C4-2B (cell line): ENCODE data around the gene PYGL.
"Not testable (repeated sequence)": the region's sequence is repeated elsewhere in the genome, so short reads cannot be mapped to it uniquely, and the experiment has no call there.

Source experiments
- H3K27ac ChIP-seq: fragments of 450-650 bp; 2 replicates; pipeline ENCODE4 v1.5.1; 2017
- ZFX ChIP-seq: fragments of 450-650 bp; IDR thresholded peaks from 2 replicates; pipeline ENCODE4 v1.6.1; 2017
- TF ChIP-seq, protein P1 (sequence below): fragments of 450-650 bp; conservative IDR thresholded peaks from 2 replicates; pipeline ENCODE4 v1.5.1; 2017; ENCODE audit warnings: mild to moderate bottlenecking

Gene PYGL

GRCh38 chr14:50922803-50923202 lies 21.5 kb downstream of the PYGL start:
- no peak overlapping the region for H3K27ac ChIP-seq
- TF ChIP-seq, protein P1, sequence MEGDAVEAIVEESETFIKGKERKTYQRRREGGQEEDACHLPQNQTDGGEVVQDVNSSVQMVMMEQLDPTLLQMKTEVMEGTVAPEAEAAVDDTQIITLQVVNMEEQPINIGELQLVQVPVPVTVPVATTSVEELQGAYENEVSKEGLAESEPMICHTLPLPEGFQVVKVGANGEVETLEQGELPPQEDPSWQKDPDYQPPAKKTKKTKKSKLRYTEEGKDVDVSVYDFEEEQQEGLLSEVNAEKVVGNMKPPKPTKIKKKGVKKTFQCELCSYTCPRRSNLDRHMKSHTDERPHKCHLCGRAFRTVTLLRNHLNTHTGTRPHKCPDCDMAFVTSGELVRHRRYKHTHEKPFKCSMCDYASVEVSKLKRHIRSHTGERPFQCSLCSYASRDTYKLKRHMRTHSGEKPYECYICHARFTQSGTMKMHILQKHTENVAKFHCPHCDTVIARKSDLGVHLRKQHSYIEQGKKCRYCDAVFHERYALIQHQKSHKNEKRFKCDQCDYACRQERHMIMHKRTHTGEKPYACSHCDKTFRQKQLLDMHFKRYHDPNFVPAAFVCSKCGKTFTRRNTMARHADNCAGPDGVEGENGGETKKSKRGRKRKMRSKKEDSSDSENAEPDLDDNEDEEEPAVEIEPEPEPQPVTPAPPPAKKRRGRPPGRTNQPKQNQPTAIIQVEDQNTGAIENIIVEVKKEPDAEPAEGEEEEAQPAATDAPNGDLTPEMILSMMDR, result no peak
- no peak for TF ChIP-seq ZFX

DNA sequence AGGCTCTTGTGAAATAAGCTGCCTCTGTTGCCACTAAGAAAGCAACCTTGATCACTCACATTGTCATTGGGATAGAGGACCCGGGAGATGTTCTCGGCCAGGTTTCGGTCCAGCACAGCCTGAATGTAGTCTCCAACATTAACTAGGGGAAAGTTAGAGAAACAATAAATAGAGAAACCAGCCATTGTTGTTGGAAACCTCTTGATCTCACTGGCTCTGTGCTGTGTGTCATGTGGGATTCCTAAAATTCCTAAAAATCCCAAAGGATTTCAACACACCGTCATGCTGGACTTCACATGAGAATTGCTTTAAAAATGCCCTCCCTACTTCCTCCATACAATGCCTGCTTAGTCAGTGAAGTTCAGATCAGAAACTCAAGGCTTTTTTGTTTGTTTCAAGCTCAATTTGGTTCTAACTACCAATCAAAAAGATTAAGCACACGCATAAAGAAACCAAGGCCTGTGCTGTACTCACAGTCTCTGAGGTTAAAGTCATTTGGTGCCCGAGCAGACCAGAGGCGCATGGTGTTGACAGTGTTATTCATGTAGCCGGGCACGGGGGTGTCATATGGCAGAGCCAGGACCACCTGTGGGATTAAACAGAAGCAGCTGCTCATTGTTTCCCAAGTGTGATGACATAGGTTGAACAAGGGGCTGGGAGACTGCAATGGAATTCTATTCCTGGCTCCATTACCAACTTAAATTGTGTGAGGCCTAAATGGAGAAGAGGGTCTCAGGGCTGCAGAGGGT lies 23.6 kb downstream of the PYGL start:
- no peak overlapping the region for H3K27ac ChIP-seq
- TF ChIP-seq, protein P1, result no peak
- TF ChIP-seq ZFX, result no peak

DNA sequence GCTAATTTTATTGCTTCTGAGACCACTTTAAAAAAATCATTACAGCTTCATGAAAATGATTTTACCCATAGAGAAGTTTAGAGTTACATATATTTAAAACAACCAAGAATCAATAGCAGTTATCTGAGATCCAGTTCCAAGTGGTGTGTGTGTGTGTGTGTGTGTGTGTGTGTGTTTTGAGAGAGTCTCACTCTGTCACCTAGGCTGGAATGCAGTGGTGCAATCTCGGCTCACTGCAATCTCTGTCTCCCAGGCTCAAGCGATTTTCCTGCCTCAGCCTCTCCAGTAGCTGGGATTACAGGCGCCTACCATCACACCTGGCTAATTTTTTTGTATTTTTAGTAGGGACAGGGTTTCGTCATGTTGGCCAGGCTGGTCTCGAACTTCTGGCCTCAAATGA lies 24.8 kb downstream of the PYGL start:
- not testable (repeated sequence) for H3K27ac ChIP-seq

- TF ChIP-seq ZFX, result no peak
- TF ChIP-seq, protein P1, result no peak
- H3K27ac ChIP-seq, result no peak overlapping the region
These were observed 26.8 kb downstream of the PYGL start for GRCh38 chr14:50917449-50917848.

- no peak for TF ChIP-seq ZFX
- TF ChIP-seq, protein P1, result no peak
- H3K27ac ChIP-seq, result no peak overlapping the region
These were observed 33.5 kb downstream of the PYGL start for GRCh38 chr14:50910495-50911420.

DNA sequence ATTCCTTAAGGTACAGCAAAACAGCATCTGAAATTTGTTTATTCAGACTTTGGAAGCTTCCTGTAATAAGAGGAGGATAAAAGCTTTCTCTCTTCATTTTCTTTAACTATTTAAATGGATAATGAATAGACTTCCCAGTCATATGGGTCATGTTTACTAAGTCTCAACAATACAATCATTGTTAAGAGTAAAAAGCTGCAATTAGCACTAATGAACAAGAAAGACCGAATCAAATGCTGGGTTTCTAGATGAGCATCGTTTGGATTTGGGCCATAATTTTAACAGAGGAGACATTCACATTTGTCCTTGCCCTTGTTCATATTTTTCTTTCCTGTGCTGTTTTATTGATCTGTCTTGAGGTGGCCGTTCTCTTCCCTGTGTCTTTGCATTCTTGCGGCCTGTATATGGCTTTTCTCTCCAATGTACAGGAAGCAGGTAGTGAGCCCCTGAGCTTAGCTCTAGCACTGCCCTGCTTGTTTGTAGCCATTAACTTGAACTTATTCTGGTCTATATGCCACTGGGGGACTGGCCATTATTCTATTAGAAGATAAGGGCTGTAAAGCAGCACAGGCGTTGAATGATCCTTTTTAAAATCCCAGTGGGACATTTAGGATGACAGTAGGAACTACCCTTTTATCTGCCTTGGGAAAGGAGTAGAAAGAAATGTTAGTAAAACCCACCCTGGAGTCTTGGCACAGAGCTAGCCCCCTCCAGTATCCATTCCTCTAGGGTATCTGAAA lies 37.8 kb downstream of the PYGL start:
- no peak for TF ChIP-seq ZFX
- TF ChIP-seq, protein P1, result no peak
- H3K27ac ChIP-seq, result no peak overlapping the region

DNA sequence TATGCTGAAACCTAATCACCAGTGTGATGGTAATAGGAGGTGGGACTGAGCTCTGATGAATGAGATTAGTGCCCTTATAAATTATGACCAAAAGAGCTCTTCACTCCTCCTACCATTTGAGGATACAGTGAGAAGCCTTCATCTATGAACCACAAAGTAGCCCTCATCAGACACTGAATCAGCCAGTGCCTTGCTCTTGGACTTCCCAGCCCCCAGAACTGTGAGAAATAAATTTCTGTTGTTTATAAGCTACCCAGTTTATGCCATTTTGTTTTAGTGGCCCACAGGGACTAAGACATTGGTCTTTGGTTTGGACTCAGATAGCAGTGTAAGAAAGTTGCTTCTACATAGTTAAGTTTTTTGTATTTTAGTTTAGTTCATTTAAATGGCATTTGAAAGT lies 39.6 kb downstream of the PYGL start:
- TF ChIP-seq, protein P1, result no peak
- no peak for TF ChIP-seq ZFX
- H3K27ac ChIP-seq, result no peak overlapping the region
